C4-2B (cell line): ENCODE results near the gene KIF23.
"Not testable (repeated sequence)": the region's sequence is repeated elsewhere in the genome, so short reads cannot be mapped to it uniquely, and the experiment has no call there.

Experiments
- H3K27ac ChIP-seq: fragments of 450-650 bp; 2 replicates; pipeline ENCODE4 v1.5.1; 2017
- ZFX ChIP-seq: fragments of 450-650 bp; IDR thresholded peaks from 2 replicates; pipeline ENCODE4 v1.6.1; 2017
- TF ChIP-seq, protein P1 (sequence below): fragments of 450-650 bp; conservative IDR thresholded peaks from 2 replicates; pipeline ENCODE4 v1.5.1; 2017; ENCODE audit warnings: mild to moderate bottlenecking

KIF23 gene

DNA sequence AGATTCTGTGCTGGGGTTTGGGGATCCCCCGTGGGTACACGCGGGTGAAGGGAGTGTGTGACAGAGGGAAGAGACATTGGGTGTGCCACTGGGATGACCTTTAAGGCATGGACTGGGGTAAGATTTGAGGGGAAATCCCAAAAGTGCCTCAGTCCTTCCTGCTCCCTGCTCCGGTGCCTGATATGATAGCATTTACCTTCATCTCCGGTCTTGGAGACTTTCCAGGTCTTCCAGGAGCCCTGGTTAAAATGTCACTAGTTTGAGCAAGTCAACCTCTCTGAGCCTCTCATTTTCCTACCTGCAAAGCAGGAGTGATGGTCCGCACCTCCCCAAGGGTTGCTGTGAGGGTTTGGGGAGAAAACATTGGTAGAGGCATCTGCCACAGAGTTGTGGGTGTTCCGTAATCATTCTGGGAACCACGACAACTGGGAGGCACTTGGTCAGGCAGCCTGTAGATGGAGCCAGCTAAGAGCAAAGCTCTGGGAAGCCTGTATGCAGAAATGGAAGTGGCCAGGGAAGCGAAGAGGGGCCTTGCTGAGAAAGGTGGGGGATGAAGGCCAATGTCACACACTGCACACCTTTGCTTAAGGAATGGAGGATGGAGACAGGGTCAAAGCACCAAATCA is 33.9 kb upstream of the KIF23 start:
- no peak for TF ChIP-seq ZFX
- TF ChIP-seq, protein P1, sequence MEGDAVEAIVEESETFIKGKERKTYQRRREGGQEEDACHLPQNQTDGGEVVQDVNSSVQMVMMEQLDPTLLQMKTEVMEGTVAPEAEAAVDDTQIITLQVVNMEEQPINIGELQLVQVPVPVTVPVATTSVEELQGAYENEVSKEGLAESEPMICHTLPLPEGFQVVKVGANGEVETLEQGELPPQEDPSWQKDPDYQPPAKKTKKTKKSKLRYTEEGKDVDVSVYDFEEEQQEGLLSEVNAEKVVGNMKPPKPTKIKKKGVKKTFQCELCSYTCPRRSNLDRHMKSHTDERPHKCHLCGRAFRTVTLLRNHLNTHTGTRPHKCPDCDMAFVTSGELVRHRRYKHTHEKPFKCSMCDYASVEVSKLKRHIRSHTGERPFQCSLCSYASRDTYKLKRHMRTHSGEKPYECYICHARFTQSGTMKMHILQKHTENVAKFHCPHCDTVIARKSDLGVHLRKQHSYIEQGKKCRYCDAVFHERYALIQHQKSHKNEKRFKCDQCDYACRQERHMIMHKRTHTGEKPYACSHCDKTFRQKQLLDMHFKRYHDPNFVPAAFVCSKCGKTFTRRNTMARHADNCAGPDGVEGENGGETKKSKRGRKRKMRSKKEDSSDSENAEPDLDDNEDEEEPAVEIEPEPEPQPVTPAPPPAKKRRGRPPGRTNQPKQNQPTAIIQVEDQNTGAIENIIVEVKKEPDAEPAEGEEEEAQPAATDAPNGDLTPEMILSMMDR: no peak; the same call in 1 of the 2 replicates
- no peak overlapping the region for H3K27ac ChIP-seq

DNA sequence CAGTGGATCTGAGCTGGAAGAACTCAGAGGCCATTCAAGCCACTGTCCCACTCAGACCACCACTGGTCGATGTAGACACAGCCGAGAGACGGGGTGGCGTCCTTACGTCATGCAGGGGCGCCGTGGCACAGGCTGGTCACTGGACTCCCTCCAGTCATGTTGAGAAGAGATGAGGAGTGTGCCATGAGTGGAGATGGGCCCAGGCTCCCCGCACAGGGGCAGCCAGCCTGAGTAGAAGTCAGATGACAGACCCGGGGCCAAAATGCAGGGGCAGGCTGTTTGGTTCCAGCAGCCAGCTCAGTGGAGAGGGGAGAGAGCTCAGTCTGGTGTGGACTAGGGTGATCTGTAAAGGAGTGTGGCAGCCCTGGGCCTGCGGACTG is 33.4 kb upstream of the KIF23 start:
- no peak overlapping the region for H3K27ac ChIP-seq
- TF ChIP-seq, protein P1: no peak
- no peak for TF ChIP-seq ZFX

DNA sequence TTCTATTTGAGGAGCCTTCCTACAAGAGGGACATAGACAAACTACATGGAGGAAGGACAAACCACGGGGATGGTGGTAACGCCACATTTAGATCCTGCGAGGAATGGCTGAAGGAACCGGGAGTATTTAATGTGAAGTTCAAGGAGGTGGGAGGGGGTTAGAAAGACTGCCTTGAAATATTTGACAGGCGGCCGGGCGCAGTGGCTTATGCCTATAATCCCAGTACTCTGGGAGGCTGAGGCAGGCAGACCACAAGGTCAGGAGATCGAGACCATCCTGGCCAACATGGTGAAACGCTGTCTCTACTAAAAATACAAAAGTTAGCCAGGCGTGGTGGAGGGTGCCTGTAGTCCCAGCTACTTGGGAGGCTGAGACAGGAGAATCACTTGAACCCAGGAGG is 32.0 kb upstream of the KIF23 start:
- H3K27ac ChIP-seq: not testable (repeated sequence)

DNA sequence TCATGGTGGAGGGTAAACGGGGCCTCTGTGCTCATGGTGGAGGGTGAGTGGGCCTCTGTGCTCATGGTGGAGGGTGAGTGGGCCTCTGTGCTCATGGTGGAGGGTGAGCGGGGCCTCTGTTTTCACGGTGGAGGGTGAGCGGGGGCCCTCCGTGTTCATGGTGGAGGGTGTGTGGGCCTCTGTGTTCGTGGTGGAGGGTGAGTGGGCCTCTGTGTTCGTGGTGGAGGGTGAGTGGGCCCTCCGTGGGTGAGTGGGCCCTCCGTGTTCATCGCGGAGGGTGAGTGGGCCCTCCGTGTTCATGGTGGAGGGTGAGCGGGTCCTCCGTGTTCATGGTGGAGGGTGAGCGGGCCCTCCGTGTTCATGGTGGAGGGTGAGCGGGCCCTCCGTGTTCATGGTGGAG is 30.1 kb upstream of the KIF23 start:
- not testable (repeated sequence) for H3K27ac ChIP-seq

DNA sequence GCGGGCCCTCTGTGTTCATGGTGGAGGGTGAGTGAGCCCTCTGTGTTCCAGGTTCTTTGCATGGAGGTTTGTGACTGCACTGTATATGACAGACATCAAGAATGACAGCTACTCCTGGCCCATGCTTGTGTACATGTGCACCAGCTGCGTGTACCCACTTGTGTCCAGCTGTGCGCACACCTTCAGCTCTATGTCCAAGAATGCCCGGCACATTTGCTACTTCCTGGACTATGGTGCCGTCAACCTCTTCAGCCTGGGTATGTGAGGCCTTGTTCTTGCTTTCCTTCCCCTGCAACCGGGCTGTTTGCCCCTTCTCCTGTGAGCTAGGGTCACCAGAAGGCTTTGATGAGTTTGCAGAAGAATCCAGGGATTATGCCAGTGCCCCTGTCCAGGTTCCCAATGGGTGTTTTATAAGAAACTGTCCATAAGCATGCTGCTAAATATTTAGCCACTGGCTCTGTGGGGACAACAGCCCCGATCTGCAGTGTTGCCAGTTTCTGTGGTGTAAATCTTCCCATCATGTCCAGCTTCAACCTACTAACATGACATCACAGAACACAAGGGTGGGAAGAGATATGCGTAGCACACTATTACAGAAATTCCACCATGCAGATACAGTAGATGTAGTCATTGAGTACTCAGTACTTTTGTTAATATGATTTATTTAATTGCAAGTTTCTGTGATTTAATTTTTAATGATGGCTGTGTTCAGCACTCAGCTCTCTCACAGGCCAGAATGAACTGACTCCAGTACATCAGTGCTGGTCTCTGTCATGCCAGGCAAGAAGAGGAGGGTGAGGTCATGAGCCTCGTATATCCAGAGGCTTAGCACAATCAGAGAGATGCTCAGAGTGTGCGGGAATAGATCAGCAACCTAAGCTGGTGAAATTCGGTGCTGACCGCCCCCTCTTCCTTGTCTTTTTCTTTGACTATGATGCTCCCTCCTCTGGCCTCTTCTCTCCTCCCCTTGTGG is 29.2 kb upstream of the KIF23 start:
- TF ChIP-seq, protein P1: no peak
- TF ChIP-seq ZFX: no peak
- H3K27ac ChIP-seq: no peak overlapping the region

DNA sequence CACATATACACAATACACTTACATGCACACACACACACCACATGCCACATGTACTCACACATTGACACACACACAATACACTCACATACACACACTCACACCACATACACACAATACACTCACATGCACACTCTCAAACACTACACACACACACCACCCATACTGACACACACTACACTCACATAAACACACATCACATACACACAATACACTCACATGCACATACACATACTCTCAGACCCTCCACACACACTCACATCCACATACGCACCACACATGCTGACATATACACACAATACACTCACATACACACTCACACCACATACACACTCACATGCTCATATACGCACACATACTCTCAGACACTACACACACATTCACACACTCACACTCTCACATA is 28.3 kb upstream of the KIF23 start:
- TF ChIP-seq ZFX: no peak
- TF ChIP-seq, protein P1: no peak
- H3K27ac ChIP-seq: no peak overlapping the region

DNA sequence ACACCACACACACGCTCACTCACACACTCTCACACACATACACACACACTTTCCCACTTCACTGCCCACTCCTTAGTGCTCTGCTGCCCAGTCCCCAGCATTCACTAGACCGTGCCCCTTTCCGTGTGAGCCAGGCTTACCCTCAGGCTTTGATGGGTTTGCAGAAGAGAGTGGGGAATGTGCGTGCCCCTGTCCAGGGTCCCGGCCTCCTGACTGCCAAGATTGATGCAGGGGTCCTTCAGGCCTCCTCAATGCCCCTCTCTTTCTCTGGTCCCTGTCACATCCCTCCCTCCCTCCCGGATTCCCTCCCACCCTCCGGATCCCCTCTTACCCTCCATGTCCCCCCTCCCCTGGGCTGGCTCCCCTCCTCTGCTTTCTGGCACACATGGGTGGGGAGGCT is 27.9 kb upstream of the KIF23 start:
- TF ChIP-seq ZFX: no peak
- TF ChIP-seq, protein P1: no peak
- no peak overlapping the region for H3K27ac ChIP-seq

DNA sequence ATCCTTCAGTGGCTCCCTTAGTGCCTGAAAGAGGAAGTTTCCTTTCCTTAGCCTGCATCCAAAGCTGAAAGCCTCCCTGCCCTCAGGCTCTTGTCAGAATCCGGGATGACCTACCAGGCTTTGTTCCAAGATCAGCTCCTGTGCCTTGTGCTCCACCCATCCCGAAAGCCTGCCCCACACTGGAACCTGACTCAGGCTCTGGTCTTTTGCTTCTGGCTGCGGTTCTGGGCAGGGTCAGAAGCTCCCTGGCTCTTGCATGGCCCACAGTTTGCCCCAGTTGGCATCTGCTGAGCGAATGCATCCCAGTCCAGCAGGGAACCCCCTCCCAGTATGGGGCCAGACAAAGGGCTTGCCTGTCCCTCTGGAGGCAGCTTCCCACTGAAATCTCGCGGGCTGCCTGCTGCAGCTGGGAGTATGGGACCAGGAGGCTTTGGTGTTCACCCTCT is 25.9 kb upstream of the KIF23 start:
- peak overlapping the region; percentile 69 for H3K27ac ChIP-seq
- no peak for TF ChIP-seq ZFX
- TF ChIP-seq, protein P1: no peak
